HepG2 (cell line): ENCODE measurements around the gene ISOC2. TPM values are rescaled to one million over a fixed set of nuclear protein-coding genes. Genes with fewer than 3 reads are reported as not detected.

Experiments used
- ADNP ChIP-seq: sonication (generic); formaldehyde crosslinking; IDR thresholded peaks from 2 replicates; pipeline ENCODE4 v1.4.0; 2020; ENCODE audit warnings: missing genetic modification reagents
- FLYWCH1 ChIP-seq: sonication (generic); formaldehyde crosslinking; IDR thresholded peaks from 2 replicates; pipeline ENCODE4 v1.8.1; 2023; ENCODE audit warnings: mild to moderate bottlenecking, missing genetic modification reagents
- FOXC1 ChIP-seq: sonication (generic); formaldehyde crosslinking; IDR thresholded peaks from 2 replicates; pipeline ENCODE4 v1.8.0; 2022; ENCODE audit warnings: mild to moderate bottlenecking, missing genetic modification reagents, borderline replicate concordance
- FOXK2 ChIP-seq: fragments of 450-650 bp; IDR thresholded peaks from 2 replicates; pipeline ENCODE4 v1.6.1; 2016
- GABPB1 ChIP-seq: IDR thresholded peaks from 2 replicates; pipeline ENCODE4 v1.6.1; 2016; ENCODE audit warnings: mild to moderate bottlenecking, missing genetic modification reagents, moderate library complexity, missing compliant biosample characterization
- HNF1B ChIP-seq: sonication (generic); formaldehyde crosslinking; IDR thresholded peaks from 2 replicates; pipeline ENCODE4 v1.5.1; 2020; ENCODE audit warnings: mild to moderate bottlenecking, moderate library complexity, missing genetic modification reagents
- HNRNPH1 ChIP-seq: fragments of 200-400 bp; formaldehyde crosslinking; optimal IDR thresholded peaks from 2 replicates; pipeline ENCODE3; 2017; ENCODE audit warnings: mild to moderate bottlenecking, low read depth, low read length
- KMT2B ChIP-seq: IDR thresholded peaks from 2 replicates; pipeline ENCODE4 v1.6.1; 2016; ENCODE audit warnings: missing genetic modification reagents, missing compliant biosample characterization
- NFIC ChIP-seq: IDR thresholded peaks from 2 replicates; pipeline ENCODE4 v1.6.1; 2012; ENCODE audit warnings: mild to moderate bottlenecking, low read length, inconsistent platforms
- POLR2A ChIP-seq, 2 experiments: IDR thresholded peaks; 2 replicates each; pipeline ENCODE4 v1.6.1; 2011; ENCODE audit warnings: low read depth in 2 of 2, low read length in 2 of 2, mild to moderate bottlenecking in 1 of 2, moderate library complexity in 1 of 2; ENCODE audit not compliant: insufficient read depth in 1 of 2
- POLR2G ChIP-seq: fragments of 200-400 bp; formaldehyde crosslinking; IDR thresholded peaks from 2 replicates; pipeline ENCODE4 v1.6.1; 2018; ENCODE audit warnings: mild to moderate bottlenecking, low read depth, low read length, moderate library complexity
- PPARG ChIP-seq: conservative IDR thresholded peaks from 2 replicates; pipeline ENCODE4 v1.6.1; 2016; ENCODE audit warnings: missing biosample characterization, missing genetic modification reagents
- RBM39 ChIP-seq: fragments of 200-400 bp; formaldehyde crosslinking; IDR thresholded peaks from one replicate; pipeline ENCODE4 v1.6.1; 2018; ENCODE audit warnings: antibody characterized with exemption, mild to moderate bottlenecking, low read depth, low read length; ENCODE audit not compliant: poor library complexity, severe bottlenecking
- SNAI1 ChIP-seq: sonication (generic); formaldehyde crosslinking; IDR thresholded peaks from 2 replicates; pipeline ENCODE4 v1.5.0; 2020; ENCODE audit warnings: mild to moderate bottlenecking, missing genetic modification reagents, borderline replicate concordance
- TGIF2 ChIP-seq: IDR thresholded peaks from 2 replicates; pipeline ENCODE4 v1.6.1; 2016; ENCODE audit warnings: control low read depth, missing compliant biosample characterization
- THAP7 ChIP-seq: sonication (generic); formaldehyde crosslinking; IDR thresholded peaks from 2 replicates; pipeline ENCODE4 v1.8.1; 2023; ENCODE audit warnings: mild to moderate bottlenecking, missing genetic modification reagents
- ZNF17 ChIP-seq: sonication (generic); formaldehyde crosslinking; IDR thresholded peaks from 2 replicates; pipeline ENCODE4 v1.5.0; 2020; ENCODE audit warnings: mild to moderate bottlenecking, missing genetic modification reagents
- ZNF574 ChIP-seq: sonication (generic); formaldehyde crosslinking; IDR thresholded peaks from 2 replicates; pipeline ENCODE4 v1.4.0; 2020; ENCODE audit warnings: missing genetic modification reagents
- ZNF709 ChIP-seq: sonication (generic); formaldehyde crosslinking; IDR thresholded peaks from 2 replicates; pipeline ENCODE4 v1.5.0; 2020; ENCODE audit warnings: mild to moderate bottlenecking, missing genetic modification reagents
- ZNF773 ChIP-seq: sonication (generic); formaldehyde crosslinking; IDR thresholded peaks from 2 replicates; pipeline ENCODE4 v1.4.0; 2020; ENCODE audit warnings: missing genetic modification reagents, borderline replicate concordance
- polyA plus RNA-seq, 8 experiments: library from polyadenylated mRNA; depleted of rRNA in 3 of 8; stranded (reverse) in 7 of 8; unstranded in 1 of 8; fragments of >200 nt; fragmentation: Illumina TruSeq in 4 of 8; extraction: Trizol in 4 of 8; gene quantifications; 2 replicates each; pipeline versions ENCODE4 v1.2.1 to v1.2.3, GENCODE V29; 2011 to 2016; ENCODE audit warnings: low read depth in 4 of 8, missing spikeins in 1 of 8, mixed read lengths in 1 of 8; ENCODE audit not compliant: insufficient read depth in 1 of 8
- total RNA-seq, 5 experiments: library from RNA; depleted of rRNA; stranded (reverse); fragments of >200 nt; fragmentation: Illumina TruSeq; extraction: Trizol; gene quantifications; 2 replicates each; pipeline ENCODE4 v1.2.3, GENCODE V29; 2016; ENCODE audit warnings: low read depth in 1 of 5
- TF ChIP-seq, protein P1 (sequence below): sonication (generic); formaldehyde crosslinking; IDR thresholded peaks from 2 replicates; pipeline ENCODE4 v1.9.0; 2021; ENCODE audit warnings: missing genetic modification reagents, mild to moderate bottlenecking, borderline replicate concordance
- TF ChIP-seq, protein P2 (sequence below): sonication (generic); formaldehyde crosslinking; IDR thresholded peaks from 2 replicates; pipeline ENCODE4 v1.5.1; 2020; ENCODE audit warnings: missing genetic modification reagents, mild to moderate bottlenecking, borderline replicate concordance

The ISOC2 gene
- total and polyA plus RNA-seq, 2 of the 13 experiments (the other 11 are each of a cell fraction or from before 2014, with no cell fraction given), result 76.8 to 105 TPM

GRCh38 chr19:55484593-55485438, 23.4 kb upstream of the ISOC2 start, which contains the start of gene NAT14 (continued):
- no peak for TF ChIP-seq SNAI1
- no peak for TF ChIP-seq ZNF709 (CRISPR knock-in tag)
- TF ChIP-seq ZNF773 (CRISPR knock-in tag), result no peak
- TF ChIP-seq TGIF2, result no peak
- TF ChIP-seq, protein P1, sequence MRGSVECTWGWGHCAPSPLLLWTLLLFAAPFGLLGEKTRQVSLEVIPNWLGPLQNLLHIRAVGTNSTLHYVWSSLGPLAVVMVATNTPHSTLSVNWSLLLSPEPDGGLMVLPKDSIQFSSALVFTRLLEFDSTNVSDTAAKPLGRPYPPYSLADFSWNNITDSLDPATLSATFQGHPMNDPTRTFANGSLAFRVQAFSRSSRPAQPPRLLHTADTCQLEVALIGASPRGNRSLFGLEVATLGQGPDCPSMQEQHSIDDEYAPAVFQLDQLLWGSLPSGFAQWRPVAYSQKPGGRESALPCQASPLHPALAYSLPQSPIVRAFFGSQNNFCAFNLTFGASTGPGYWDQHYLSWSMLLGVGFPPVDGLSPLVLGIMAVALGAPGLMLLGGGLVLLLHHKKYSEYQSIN (CRISPR knock-in tag), result no peak
- TF ChIP-seq, protein P2, sequence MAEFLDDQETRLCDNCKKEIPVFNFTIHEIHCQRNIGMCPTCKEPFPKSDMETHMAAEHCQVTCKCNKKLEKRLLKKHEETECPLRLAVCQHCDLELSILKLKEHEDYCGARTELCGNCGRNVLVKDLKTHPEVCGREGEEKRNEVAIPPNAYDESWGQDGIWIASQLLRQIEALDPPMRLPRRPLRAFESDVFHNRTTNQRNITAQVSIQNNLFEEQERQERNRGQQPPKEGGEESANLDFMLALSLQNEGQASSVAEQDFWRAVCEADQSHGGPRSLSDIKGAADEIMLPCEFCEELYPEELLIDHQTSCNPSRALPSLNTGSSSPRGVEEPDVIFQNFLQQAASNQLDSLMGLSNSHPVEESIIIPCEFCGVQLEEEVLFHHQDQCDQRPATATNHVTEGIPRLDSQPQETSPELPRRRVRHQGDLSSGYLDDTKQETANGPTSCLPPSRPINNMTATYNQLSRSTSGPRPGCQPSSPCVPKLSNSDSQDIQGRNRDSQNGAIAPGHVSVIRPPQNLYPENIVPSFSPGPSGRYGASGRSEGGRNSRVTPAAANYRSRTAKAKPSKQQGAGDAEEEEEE (CRISPR knock-in tag), result no peak
- TF ChIP-seq ADNP (CRISPR knock-in tag), result no peak
- TF ChIP-seq ZNF17 (CRISPR knock-in tag), result no peak
- TF ChIP-seq KMT2B, result 0 out of 2 replicates have a peak, but pooled peaks have one; percentile 35
- no peak; the same call in 1 of the 2 replicates for TF ChIP-seq HNF1B (CRISPR knock-in tag)
- peak; percentile 42 for TF ChIP-seq RBM39
- TF ChIP-seq PPARG (CRISPR knock-in tag), result no peak
- peak in 1 of 2 experiments; percentile 57; a peak in 2 of 4 replicates for TF ChIP-seq POLR2A (IDR thresholded peaks at IDR 0.05; ENCODE audit: insufficient read depth in 1 of 2, low read depth in 2 of 2, low read length in 2 of 2)
- TF ChIP-seq FOXC1, result no peak
- no peak for TF ChIP-seq HNRNPH1
- TF ChIP-seq POLR2G, result peak; percentile 69
- TF ChIP-seq THAP7 (CRISPR knock-in tag), result no peak
- TF ChIP-seq ZNF574, result peak; percentile 49; the same call in 1 of the 2 replicates
- no peak for TF ChIP-seq FOXK2
- TF ChIP-seq NFIC, result no peak
- TF ChIP-seq FLYWCH1 (CRISPR knock-in tag), result no peak
- peak; percentile 97 for TF ChIP-seq GABPB1
